NCI-H2196 treated with DMSO at 0.1 percent for 48 hours (cell line): ENCODE results near the gene IGFLR1.

Source experiments
- DNase-seq: peaks from one replicate; lab custom pipeline; 2025; ENCODE audit not compliant: unreplicated experiment; lab: John Stamatoyannopoulos, UW

The IGFLR1 gene

DNA sequence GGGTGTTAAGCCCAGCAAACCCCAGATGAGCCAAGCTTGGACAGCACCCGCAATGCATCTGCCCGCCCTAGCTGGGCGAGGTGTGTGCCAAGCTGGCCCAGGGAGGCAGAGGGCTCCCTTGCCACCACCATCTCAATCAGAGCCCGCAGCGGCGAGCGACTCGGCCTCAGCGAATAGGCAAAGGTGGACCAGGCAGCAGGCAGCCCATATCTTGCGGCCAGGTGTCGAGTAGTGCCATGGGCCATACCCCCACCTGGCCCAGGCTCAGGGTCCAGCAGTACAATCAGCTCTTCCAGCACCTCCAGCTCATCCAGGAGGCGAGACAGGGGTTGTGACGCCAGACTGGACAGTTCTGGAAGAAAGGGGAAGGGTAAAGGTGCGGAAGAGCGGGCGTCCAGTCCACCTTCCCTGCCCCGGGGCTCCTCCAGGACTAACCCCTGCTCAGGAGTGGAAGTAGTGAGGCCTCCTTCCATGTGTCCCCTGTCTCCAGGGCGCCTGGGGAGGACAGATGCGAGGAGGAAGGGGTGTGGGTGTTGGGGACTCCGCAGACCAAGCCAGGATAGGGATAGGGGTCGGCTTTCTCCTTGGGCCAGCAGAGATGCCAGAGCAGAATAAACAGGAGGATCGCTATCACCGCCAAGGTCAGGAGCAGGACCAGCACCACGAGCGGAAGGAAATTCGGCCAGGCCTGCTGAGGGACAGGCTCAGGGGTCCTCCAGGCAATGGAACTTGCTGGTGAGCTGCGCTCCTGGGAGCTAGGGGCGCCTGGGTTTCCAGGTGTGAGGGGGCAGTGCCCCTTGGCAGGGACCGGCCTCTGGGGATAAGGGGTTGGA is 2.8 kb downstream of the IGFLR1 start:
- DNase-seq, result no peak

DNA sequence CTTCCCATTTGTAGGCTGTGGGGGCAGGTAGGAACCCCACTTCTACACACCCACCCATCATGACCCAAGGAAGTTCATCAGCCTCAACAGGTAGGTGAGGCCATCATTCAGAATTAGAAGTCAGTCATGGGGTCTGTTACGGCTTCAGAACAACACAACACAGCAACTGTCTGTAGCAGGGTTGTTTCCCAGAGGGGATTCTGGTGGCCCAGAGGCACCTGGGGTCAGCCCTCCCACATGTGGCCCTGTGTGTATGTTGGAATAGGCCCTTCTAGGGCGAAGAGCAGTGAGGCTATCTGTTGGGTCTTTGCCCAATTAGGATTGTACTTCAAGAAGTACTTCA is 3.4 kb downstream of the IGFLR1 start:
- DNase-seq, result no peak

DNA sequence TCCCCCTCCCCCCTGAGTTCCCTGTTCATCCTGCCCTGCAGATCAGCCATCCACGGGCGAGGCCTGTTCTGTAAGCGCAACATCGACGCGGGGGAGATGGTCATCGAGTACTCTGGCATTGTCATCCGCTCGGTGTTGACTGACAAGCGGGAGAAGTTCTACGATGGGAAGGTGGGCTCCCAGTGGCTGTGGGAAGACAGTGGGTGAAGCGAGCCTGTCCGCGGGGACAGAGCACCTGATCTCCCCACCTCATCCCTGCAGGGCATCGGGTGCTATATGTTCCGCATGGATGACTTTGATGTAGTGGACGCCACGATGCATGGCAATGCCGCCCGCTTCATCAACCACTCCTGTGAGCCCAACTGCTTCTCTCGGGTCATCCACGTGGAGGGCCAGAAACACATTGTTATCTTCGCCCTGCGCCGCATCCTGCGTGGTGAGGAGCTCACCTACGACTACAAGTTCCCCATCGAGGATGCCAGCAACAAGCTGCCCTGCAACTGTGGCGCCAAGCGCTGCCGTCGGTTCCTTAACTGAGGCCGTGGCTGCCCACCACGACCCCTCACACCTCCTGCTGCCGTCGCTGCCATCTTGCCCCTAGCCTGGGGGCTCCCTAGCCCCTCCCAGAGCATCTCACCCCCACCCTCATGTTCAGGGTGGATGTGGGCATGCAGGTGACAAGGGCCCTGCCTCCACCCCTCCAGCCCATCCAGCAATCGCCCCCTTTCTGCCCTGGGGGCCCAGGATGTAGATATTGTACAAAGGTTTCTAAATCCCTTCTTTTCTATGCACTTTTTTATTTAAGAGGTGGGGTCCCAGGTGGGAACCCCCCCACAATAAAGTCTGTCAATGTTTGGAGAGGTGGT is 4.0 kb downstream of the IGFLR1 start:
- no peak for DNase-seq

DNA sequence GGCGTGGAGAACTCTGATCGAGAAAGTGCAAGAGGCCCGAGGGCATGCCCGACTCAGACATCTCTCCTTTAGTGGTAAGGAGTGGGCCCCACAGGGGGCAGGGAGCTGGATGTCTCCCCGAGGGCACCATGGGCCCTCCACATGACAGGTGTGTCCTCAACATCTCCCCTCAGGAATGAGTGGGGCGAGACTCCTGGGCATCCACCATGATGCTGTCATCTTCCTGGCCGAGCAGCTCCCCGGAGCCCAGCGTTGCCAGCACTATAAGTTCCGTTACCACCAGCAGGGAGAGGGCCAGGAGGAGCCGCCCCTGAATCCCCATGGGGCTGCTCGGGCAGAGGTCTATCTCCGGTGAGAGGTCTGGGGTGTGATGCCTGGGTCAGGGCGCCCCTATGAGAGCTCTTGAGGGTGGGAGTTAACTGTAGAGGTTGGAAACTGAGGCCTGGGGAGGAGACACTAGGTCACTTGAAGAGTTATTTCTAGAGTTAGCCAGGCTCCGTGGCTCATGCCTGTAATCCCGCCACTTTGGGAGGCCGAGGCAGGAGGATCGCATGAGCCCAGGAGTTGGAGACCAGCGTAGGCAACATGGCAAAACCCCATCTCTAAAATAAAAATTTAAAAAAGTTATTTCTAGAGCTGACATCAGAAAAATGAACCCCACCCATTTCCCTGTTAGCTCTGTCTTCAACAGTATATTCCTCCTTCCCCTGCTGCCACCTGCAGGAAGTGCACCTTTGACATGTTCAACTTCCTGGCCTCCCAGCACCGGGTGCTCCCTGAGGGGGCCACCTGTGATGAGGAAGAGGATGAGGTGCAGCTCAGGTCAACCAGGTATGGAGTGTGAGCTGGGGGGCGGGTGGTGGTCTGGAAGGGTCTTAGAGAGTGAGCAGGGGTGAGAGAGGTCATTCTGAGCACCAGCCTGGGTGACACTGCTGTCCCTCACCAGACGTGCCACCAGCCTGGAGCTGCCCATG is 5.1 kb downstream of the IGFLR1 start:
- no peak for DNase-seq

DNA sequence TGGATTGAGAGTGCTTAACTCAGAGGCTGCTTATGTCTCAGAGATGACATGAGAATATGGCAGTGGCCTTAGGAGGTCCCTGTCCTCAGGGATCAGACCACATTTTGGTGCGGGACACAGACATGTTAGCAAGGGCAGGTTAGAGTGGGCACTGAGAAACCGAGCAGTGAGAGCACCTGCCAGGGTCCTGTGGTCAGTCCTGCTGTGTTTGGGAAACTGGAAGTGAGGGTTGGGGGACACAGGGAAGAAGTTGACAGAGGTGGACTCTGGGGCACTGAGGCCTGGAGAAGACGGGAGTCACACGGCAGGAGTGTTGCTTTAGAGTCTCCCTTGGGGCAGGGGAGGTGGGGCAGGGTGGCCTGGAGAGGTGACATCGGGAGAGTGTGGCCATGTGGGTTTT is 7.4 kb downstream of the IGFLR1 start:
- DNase-seq, result no peak

DNA sequence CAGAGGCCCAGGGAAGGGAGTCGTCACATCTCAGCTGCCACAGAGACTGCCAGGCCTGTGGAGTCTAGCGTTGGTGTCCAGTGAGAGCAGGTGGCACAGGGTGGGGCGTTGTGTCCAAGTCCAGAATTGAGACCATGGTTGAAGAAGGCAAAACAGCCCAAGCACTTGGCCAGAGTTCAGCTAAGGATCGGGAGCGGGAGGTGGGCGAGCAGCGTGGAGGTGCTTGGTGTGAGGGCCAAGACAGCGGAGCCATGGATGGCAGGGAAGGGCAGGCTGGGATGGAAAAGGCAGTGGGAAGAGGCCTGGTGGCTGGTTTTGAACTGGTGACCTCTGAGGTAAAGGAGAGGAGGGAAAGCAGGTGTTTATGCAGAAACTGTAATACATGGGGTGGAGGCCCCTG is 8.0 kb downstream of the IGFLR1 start:
- DNase-seq, result no peak

DNA sequence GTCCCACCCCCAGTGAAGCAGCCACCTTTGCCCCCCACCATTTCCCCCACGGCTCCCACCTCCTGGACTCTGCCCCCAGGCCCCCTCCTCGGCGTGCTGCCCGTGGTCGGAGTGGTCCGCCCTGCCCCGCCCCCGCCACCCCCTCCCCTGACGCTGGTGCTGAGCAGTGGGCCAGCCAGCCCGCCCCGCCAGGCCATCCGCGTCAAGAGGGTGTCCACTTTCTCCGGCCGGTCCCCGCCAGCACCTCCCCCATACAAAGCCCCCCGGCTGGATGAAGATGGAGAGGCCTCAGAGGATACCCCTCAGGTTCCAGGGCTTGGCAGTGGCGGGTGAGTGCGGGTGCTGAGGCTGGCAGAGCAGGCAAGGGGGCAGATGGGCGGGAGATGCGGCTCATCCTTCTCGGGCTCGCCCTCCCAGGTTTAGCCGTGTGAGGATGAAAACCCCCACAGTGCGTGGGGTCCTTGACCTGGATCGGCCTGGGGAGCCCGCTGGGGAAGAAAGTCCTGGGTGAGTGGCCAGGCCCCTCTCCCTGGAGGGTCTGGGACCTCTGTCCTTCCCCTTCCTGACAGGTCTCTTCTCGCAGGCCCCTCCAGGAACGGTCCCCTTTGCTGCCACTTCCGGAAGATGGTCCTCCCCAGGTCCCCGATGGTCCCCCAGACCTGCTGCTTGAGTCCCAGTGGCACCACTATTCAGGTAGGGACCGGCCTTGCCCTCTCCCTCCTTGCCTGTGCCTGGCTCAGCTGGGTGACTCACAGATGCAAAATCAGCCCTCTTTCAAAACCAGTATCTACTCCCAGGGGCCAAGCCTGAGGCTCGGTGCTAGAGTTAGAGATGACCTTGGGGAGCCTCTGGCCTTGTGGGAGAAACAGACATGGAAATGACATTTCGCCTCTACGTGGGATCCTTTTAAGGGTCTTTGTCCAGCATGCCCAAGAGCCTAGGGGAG is 8.8 kb downstream of the IGFLR1 start:
- no peak for DNase-seq

DNA sequence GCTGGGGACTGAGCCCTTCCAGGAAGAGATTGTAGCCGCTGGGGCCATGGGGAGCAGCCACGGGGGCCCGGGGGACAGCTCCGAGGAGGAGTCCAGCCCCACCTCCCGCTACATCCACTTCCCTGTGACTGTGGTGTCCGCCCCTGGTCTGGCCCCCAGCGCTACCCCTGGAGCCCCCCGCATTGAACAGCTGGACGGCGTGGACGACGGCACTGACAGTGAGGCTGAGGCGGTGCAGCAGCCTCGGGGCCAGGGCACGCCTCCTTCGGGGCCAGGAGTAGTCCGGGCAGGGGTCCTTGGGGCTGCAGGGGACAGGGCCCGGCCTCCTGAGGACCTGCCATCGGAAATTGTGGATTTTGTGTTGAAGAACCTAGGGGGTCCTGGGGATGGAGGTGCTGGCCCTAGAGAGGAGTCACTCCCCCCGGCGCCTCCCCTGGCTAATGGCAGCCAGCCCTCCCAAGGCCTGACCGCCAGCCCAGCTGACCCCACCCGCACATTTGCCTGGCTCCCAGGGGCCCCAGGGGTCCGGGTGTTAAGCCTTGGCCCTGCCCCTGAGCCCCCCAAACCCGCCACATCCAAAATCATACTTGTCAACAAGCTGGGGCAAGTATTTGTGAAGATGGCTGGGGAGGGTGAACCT is 9.6 kb downstream of the IGFLR1 start:
- no peak for DNase-seq

DNA sequence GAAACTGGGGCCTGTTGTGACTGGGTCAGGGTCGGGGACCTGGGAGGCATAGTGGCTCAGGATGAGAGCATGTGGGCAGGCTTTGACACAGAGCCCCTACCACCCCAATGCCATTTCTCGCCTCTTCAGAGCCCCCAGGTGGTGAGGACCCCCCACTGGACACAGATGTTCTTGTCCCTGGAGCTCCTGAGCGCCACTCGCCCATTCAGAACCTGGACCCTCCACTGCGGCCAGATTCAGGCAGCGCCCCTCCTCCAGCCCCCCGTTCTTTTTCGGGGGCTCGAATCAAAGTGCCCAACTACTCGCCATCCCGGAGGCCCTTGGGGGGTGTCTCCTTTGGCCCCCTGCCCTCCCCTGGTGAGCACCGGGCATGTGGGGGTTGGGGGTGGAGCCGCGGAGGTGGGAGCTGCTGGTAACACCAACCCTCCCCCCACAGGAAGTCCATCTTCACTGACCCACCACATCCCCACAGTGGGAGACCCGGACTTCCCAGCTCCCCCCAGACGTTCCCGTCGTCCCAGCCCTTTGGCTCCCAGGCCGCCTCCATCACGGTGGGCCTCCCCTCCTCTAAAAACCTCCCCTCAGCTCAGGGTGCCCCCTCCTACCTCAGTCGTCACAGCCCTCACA is 10.4 kb downstream of the IGFLR1 start:
- no peak for DNase-seq

DNA sequence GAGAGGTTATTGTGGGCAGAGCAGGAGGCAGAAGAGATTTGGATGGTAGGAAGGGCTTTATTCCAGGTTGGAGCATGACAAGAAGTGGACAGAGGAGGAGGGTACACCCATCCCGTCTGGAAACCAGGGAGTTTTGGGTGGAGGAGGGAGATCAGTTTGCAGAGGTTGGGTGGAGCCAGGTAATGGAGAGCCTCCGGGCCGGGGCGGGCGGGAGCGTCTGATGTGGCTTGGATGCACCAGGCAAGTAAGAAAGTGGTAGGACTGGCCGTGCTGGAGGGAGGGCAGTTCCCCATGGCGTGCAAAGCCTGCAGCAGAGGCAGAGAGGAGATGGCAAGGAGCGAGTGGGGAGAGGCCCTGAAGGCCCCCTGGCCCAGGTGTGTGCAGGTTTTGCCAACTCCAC is 10.9 kb downstream of the IGFLR1 start:
- DNase-seq, result no peak

DNA sequence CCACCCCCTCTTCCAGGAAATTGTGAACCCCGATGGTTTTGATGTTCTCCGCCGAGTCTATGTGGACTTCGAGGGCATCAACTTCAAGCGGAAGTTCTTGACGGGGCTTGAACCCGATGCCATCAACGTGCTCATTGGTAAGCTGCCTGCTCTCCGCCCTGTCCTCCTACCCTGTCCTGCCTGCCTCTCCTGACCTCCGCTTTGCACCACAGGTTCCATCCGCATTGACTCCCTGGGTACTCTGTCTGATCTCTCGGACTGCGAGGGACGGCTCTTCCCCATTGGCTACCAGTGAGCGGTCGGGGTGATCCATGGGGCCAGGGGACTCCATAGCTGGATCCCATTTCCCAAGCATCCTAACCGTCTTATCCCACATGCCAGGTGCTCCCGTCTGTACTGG is 11.9 kb downstream of the IGFLR1 start:
- no peak for DNase-seq

DNA sequence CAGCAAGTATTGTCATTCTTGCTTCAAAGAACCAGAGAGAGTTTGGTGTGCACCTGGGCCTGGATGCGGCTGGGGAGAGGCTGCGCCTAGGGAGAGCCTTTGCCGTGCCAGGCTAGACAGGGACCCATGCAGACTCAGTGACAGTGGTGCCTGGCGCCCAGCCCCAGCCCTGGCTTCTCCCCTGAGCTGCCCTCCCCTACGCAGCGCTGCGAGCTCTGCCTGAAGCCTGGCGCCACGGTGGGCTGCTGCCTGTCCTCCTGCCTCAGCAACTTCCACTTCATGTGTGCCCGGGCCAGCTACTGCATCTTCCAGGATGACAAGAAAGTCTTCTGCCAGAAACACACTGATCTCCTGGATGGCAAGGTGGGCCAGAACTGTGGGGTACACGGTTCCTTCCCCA is 12.5 kb downstream of the IGFLR1 start:
- DNase-seq, result no peak

DNA sequence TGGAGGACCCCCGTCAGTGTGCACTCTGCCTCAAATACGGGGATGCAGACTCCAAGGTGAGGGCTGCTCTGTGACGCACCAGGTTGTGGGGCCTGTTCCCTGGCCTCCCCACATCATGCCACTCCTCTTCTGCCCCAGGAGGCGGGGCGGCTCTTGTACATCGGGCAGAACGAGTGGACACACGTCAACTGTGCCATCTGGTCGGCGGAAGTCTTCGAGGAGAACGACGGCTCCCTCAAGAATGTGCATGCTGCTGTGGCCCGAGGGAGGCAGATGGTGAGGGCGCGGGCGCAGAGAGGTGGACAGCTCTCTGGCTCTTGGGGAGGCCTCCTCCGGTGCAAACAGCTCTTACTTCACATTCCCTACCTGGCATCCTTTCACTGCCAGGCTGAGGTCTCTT is 13.2 kb downstream of the IGFLR1 start:
- no peak for DNase-seq

DNA sequence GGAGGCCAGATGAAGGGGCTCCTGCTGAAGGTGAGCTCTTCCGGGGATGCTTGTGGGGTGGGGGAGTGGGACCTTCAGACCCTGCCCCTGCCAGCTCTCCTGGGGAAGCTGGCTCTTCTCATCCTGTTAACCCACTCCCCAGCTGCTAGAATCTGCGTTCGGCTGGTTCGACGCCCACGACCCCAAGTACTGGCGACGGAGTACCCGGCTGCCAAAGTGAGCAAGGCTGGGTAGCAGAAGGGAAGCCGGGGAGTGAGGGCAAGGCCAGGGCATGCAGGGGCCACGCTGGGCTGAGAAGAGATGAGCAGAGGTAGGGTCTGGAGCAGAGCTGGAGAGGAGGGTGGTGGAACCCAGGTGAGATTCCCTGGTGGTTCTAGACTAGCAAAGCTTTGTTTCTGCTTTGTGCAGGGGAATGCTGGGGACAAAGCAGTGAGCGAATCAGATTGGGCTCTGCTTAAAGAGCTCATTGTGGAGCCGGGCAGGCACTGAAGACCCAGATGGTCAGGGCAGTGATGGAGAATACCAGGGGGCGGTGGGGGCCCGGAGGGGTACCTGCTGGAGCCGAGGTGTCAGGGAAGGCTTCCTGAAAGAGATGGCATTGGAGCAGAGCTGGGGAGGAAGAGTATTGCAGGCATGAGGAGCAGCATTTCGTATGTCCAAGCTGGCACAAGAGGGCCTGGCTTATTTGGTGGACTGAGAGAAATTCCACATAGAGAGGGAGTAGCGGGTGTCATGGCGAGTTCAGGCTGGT is 14.1 kb downstream of the IGFLR1 start:
- no peak for DNase-seq

DNA sequence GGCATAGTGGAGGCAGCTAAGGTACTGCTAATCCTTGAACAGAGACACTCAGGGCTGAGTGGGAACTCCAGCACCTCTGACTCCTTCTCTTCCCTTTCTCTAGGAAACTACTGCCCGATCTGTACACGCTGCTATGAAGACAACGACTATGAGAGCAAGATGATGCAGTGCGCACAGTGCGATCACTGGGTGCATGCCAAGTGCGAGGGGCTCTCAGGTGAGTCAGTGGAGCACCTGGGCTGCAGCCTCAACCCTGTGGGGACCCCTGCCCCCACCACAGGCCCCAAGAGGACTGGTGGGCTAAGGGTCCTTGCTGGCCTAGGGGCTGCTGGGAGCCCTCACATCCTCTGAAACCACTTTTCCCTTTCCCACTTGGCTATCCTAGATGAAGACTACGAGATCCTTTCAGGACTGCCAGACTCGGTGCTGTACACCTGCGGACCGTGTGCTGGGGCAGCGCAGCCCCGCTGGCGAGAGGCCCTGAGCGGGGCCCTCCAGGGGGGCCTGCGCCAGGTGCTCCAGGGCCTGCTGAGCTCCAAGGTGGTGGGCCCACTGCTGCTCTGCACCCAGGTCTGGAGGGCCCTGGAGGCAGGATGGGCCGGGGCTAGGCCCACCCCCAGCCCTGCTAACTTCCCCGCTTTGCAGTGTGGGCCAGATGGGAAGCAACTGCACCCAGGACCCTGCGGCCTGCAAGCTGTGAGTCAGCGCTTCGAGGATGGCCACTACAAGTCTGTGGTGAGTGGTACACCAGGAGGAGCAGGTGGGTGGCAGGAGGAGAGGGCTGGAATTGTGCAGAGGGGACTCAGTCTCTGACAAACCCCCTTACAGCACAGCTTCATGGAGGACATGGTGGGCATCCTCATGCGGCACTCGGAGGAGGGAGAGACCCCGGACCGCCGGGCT is 14.9 kb downstream of the IGFLR1 start:
- no peak for DNase-seq

DNA sequence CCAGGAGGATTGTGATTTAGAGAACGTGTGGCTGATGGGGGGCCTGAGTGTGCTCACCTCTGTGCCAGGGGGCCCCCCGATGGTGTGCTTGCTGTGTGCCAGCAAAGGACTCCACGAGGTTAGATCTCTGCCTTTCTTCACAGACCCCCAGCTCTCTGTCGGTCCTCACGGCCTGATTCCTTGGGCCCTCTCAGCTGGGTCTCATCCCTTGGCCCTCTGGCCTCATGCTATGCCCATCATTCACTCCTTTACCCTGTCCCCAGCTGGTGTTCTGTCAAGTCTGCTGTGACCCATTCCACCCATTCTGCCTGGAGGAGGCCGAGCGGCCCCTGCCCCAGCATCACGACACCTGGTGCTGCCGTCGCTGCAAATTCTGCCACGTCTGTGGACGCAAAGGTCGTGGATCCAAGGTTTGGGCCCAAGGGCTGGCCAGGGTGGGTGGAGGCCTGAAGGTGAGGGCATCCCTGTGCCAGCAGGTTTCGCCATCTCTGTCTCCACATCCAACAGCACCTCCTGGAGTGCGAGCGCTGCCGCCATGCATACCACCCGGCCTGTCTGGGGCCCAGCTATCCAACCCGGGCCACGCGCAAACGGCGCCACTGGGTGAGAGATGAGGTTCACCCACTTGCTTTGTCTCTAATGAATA is 16.9 kb downstream of the IGFLR1 start:
- DNase-seq, result no peak

DNA sequence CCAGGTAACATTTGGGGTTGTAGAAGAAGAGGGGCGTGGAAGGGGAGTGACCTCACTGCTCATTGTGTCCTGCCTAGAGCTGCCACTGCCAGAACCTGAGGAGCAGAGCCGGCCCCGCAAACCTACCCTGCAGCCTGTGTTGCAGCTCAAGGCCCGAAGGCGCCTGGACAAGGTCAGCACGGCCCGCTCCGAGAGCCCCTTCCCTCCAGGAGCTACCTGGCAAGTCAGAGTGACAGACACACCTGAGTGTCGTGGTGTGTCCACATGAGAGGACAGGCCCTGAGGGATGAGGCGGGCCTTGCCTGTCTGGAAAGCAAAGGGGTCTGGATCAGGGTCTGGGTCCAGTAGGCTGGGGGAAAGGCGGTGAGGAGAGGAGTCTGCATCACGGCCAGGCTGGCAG is 17.7 kb downstream of the IGFLR1 start:
- DNase-seq, result no peak
